Tongue (tissue), 2 donors: ENCODE results near the gene DDRGK1. TPM values are rescaled to one million over a fixed set of nuclear protein-coding genes. Genes with fewer than 3 reads are reported as not detected.
"Not testable (repeated sequence)": the region's sequence is repeated elsewhere in the genome, so short reads cannot be mapped to it uniquely, and the experiment has no call there.

Source experiments
- DNase-seq: peaks from one replicate; pipeline ENCODE4 v3.0.0-alpha.2; 2015
- total RNA-seq: library from RNA; depleted of rRNA; stranded (reverse); fragments of >200 nt; gene quantifications from one replicate; pipeline ENCODE4 v1.2.3, GENCODE V29; 2014

The DDRGK1 gene
- total RNA-seq, 1 donor from 2014 or later = 20.3 TPM

- DNase-seq = not testable (repeated sequence)
These were observed 11.0 kb upstream of the DDRGK1 start for GRCh38 chr20:3215359-3215917.

GRCh38 chr20:3213226-3213625, 8.7 kb upstream of the DDRGK1 start:
- no peak for DNase-seq

- DNase-seq = no peak
These were observed 5.9 kb upstream of the DDRGK1 start for GRCh38 chr20:3210346-3210745.

- DNase-seq = no peak
These were observed 5.5 kb upstream of the DDRGK1 start for GRCh38 chr20:3209946-3210317.

GRCh38 chr20:3209257-3209945, 4.9 kb upstream of the DDRGK1 start, which contains the start of gene ITPA:
ITPA (plus strand) TSS chr20:3209498; CDS start chr20:3209552, 54 bp downstream.
- DNase-seq = peak; percentile 75

- no peak for DNase-seq
These were observed 4.3 kb upstream of the DDRGK1 start for GRCh38 chr20:3208786-3209256.

GRCh38 chr20:3203315-3204123, 963 bp downstream of the DDRGK1 start:
- no peak for DNase-seq

GRCh38 chr20:3202965-3203314, 1.5 kb downstream of the DDRGK1 start:
- no peak for DNase-seq

- no peak for DNase-seq
These were observed 4.3 kb downstream of the DDRGK1 start for GRCh38 chr20:3199976-3200755.

GRCh38 chr20:3199206-3199605, 5.3 kb downstream of the DDRGK1 start:
- DNase-seq = no peak

GRCh38 chr20:3195590-3196237, 8.8 kb downstream of the DDRGK1 start:
- DNase-seq = no peak

GRCh38 chr20:3194617-3195280, 9.7 kb downstream of the DDRGK1 start:
- DNase-seq = no peak

GRCh38 chr20:3193806-3194616, 10.5 kb downstream of the DDRGK1 start:
- no peak for DNase-seq

GRCh38 chr20:3192226-3193015, 12.1 kb downstream of the DDRGK1 start:
- no peak for DNase-seq

GRCh38 chr20:3190681-3191111, 13.8 kb downstream of the DDRGK1 start:
- no peak for DNase-seq

- DNase-seq = no peak
These were observed 14.8 kb downstream of the DDRGK1 start for GRCh38 chr20:3189561-3190131.

GRCh38 chr20:3188823-3189413, 15.6 kb downstream of the DDRGK1 start:
- DNase-seq = no peak

- DNase-seq = not testable (repeated sequence)
These were observed 16.6 kb downstream of the DDRGK1 start for GRCh38 chr20:3187861-3188260.
